Heart right ventricle (tissue), 16 donors: ENCODE data around the gene CADM4. TPM values are rescaled to one million over a fixed set of nuclear protein-coding genes. Genes with fewer than 3 reads are reported as not detected.

Source experiments
- ATAC-seq, 8 donors: fragments of 200-7000 bp; cut with Tn5 transposase; one replicate each; pipeline ENCODE4 v1.9.1; 2020; ENCODE audit warnings: mild to moderate bottlenecking in 8 of 8, moderate library complexity in 8 of 8, moderate number of reproducible peaks in 1 of 8
- DNase-seq, 2 donors: peaks; one replicate each; pipeline ENCODE4 v3.0.0-alpha.2; 2020
- H3K27ac ChIP-seq, 10 donors: fragments of 200-600 bp; sonication (generic) in 2 of 10; one replicate each; pipeline versions ENCODE4 v1.5.0 to v1.8.0; 2020 to 2022; ENCODE audit warnings: mild to moderate bottlenecking in 3 of 10
- H3K27me3 ChIP-seq, 7 donors: fragments of 200-600 bp; one replicate each; pipeline ENCODE4 v1.8.0; 2021 to 2022; ENCODE audit warnings: mild to moderate bottlenecking in 2 of 7
- H3K36me3 ChIP-seq, 9 donors: fragments of 200-600 bp; sonication (generic) in 1 of 9; one replicate each; pipeline versions ENCODE4 v1.5.0 to v1.8.0; 2020 to 2022; ENCODE audit warnings: mild to moderate bottlenecking in 2 of 9
- H3K4me1 ChIP-seq, 9 donors: fragments of 200-600 bp; sonication (generic) in 1 of 9; one replicate each; pipeline versions ENCODE4 v1.5.0 to v1.8.0; 2020 to 2022; ENCODE audit warnings: mild to moderate bottlenecking in 4 of 9
- H3K4me3 ChIP-seq, 10 donors: fragments of 200-600 bp; sonication (generic) in 2 of 10; one replicate each; pipeline versions ENCODE4 v1.5.0 to v1.8.0; 2020 to 2022; ENCODE audit warnings: mild to moderate bottlenecking in 7 of 10, moderate library complexity in 2 of 10
- H3K9me3 ChIP-seq, 11 donors: fragments of 200-600 bp in 10 of 11; sonication (generic) in 2 of 11; one replicate each; pipeline versions ENCODE4 v1.5.0 to v1.8.0; 2013 to 2022; ENCODE audit warnings: mild to moderate bottlenecking in 2 of 11, control low read depth in 1 of 11, moderate library complexity in 1 of 11
- WGBS, 2 donors: extraction: QIAGEN DNeasy Blood & Tissue Kit; methylation state at CpG; one replicate each; pipeline ENCODE4 v1.1.7; 2013; ENCODE audit warnings: inconsistent platforms in 1 of 2; 5-methylcytosine and 5-hydroxymethylcytosine counted together
- intact Hi-C, 10 donors: fragments of 100-400 bp; cut with DNase I; formaldehyde crosslinking; loops; one replicate each; pipeline versions ENCODE4 v1.11.1 to v1.14.2; 2022
- polyA plus RNA-seq, 2 donors: library from polyadenylated mRNA; stranded (reverse); fragments of 200-250 nt; gene quantifications; one replicate each; pipeline ENCODE4 v1.2.3, GENCODE V29; 2013
- total RNA-seq, 10 donors: library from RNA; stranded (reverse); fragmentation: NEBNext Ultra II Directional in 3 of 10; extraction: Animal tissue kit (Norgen Biotek cat#: 25700) in 3 of 10; gene quantifications; one replicate each; pipeline versions ENCODE4 v1.2.1 to v1.2.4, GENCODE V29; 2021 to 2023
- TF ChIP-seq, protein P1 (sequence below), 9 donors: fragments of 200-600 bp; sonication (generic) in 2 of 9; IDR thresholded peaks; one replicate each; pipeline versions ENCODE4 v1.5.0 to v1.8.0; 2021 to 2022; ENCODE audit warnings: antibody characterized with exemption in 9 of 9, mild to moderate bottlenecking in 5 of 9, moderate library complexity in 1 of 9
- donor health status: Arrhythmogenic right ventricular cardiomyopathy.
- donor health status: ischemic (EF 13 %, LVEDD 7.1; RV severe dilation, severe dysfunction).
- donor health status: healthy with polysubstance abuse.
- donor health status: DM: no; HTN: yes; CAD: no.
- donor health status: DM: no; HTN: no; CAD: no.
- donor health status: ischemic (EF 25% LVEDD 6.9; RV normal size, moderate dysfunction).
- donor health status: ischemic (EF 25% LVEDD 5.7; RV mildly dilated, moderate dysfunction).
- donor health status: healthy.
- donor health status: DM: yes; HTN: yes; CAD: no.
- donor health status: Ischemic cardiomyopathy.
- donor health status: ischemic (EF 35%, LVEDD 5.7; RV mildly dilated, moderate dysfunction).
- donor health status: nonischemic (EF 11% LVEDD 7.7; RV severe dilation, severe dysfunction).
- donor health status: DM: yes; HTN: yes; CAD: no.
- donor health status: PGD.
- donor health status: ischemic (EF 29% LVEDD 5.4; RV normal size, mild dysfunction).
- donor health status: nonischemic (EF 23%, LVEDD 6.1; RV moderate dilation, normal function).

The CADM4 gene
- total and polyA plus RNA-seq, 12 donors: 3.0 to 12.3 (median 8.2) TPM

DNA sequence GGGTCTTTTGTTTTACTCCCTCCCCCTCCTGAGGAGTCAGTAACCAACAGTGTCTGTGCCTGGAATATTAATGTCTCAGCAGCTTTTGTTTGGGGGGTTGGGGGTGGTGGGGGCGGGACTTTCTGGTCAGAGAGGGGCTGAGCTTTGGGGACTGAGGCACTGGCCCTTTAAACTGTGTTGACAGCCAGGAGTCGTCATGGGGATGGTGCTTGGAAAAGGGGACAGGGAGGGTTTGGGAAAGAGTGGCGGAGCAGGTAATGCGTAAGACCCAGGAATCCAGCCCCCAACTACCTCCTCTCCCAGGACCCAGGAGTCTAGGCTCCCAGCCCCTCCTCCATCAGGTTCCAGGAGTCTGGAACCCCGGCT, 5.2 kb downstream of the CADM4 start:
- TF ChIP-seq, protein P1, sequence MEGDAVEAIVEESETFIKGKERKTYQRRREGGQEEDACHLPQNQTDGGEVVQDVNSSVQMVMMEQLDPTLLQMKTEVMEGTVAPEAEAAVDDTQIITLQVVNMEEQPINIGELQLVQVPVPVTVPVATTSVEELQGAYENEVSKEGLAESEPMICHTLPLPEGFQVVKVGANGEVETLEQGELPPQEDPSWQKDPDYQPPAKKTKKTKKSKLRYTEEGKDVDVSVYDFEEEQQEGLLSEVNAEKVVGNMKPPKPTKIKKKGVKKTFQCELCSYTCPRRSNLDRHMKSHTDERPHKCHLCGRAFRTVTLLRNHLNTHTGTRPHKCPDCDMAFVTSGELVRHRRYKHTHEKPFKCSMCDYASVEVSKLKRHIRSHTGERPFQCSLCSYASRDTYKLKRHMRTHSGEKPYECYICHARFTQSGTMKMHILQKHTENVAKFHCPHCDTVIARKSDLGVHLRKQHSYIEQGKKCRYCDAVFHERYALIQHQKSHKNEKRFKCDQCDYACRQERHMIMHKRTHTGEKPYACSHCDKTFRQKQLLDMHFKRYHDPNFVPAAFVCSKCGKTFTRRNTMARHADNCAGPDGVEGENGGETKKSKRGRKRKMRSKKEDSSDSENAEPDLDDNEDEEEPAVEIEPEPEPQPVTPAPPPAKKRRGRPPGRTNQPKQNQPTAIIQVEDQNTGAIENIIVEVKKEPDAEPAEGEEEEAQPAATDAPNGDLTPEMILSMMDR (IDR thresholded peaks at IDR 0.05): no peak
- H3K36me3 ChIP-seq: no peaks in the 10 kb centered on the region
- no peak overlapping the region for H3K4me3 ChIP-seq
- 37 to 41% methylated on average over 5 of the region's 5 CpGs for WGBS, 2 donors
- H3K9me3 ChIP-seq: no peaks in the 10 kb centered on the region
- no peak overlapping the region for H3K27ac ChIP-seq
- ATAC-seq: no peak
- DNase-seq: no peak
- no peaks in the 10 kb centered on the region for H3K4me1 ChIP-seq
- H3K27me3 ChIP-seq: peaks cover 0 to 41% (median 0%) of the 10 kb centered on the region in 7 donors
- intact Hi-C loops: no loop called here

DNA sequence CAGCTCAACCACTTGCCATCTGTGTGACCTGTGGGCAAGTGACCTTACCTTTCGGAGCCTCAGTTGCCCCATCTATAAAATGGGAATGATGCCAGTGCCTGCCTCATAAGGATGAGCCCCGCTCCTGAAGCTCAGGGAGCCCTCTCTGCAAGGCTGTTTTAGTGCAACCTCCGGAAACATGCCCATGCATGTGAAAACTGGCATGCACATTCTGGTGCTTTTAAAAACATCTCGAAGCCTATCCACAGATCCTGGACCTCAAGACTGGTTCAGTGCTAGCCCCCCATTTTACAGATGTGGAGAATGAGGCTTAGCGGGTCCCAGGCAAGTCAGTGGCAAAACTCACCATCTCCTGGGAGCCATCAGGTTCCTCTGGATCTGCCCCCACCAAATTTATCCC, 5.6 kb downstream of the CADM4 start:
- Histone ChIP-seq H3K36me3 (no peaks in the 10 kb centered on the region), H3K27ac (no peak overlapping the region), H3K4me1 (no peaks in the 10 kb centered on the region), H3K27me3 (peaks cover 0 to 38% (median 0%) of the 10 kb centered on the region in 7 donors), H3K4me3 (no peak overlapping the region), H3K9me3 (no peaks in the 10 kb centered on the region)
- no peak for ATAC-seq
- DNase-seq: no peak
- intact Hi-C loops: no loop called here
- 85 to 86% methylated on average over 5 of the region's 5 CpGs for WGBS, 2 donors
- TF ChIP-seq, protein P1 (IDR thresholded peaks at IDR 0.05): no peak

DNA sequence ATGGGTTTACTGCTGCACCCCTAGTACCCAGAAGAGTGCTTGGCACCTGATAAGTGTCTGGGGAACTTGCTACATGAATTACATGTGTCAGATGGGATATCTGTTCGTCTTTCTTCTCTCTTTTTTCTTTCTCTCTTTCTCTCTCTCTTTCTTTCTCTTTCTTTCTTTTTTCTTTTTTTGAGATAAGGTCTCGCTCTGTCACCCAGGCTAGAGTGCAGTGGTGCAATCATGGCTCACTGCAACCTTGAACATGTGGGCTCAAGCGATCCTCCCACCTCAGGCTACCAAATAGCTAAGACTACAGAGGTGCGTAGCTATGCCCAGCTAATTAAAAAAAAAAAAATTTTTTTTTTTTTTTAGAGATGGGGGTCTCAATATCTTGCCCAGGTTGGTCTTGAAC, 6.1 kb downstream of the CADM4 start:
- no peak for DNase-seq
- no peaks in the 10 kb centered on the region for H3K36me3 ChIP-seq
- TF ChIP-seq, protein P1 (IDR thresholded peaks at IDR 0.05): no peak
- H3K4me1 ChIP-seq: no peaks in the 10 kb centered on the region
- 83 to 87% methylated on average over 4 of the region's 4 CpGs for WGBS, 2 donors
- ATAC-seq: no peak
- H3K9me3 ChIP-seq: no peaks in the 10 kb centered on the region
- intact Hi-C loops: no loop called here
- H3K4me3 ChIP-seq: no peak overlapping the region
- peaks cover 0 to 32% (median 0%) of the 10 kb centered on the region in 7 donors for H3K27me3 ChIP-seq
- H3K27ac ChIP-seq: no peak overlapping the region

DNA sequence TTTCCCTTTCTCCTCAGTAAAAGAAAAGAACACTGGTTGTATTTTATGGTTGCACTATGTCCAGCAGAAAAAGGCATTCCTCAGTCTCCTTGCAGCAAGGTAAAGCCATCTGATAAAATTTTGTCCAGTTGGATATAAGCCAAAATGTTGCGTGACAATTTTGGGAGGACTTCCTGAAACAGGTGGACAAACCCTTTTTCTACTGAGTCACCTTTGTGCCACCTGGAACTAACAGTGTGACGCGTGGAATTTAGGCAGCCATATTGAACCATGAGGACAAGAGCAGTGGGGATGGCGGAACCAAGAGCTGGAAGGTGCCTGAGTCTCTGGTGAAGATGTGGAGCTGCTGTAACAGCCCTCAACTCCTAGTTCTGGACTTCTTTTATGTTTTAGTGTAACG, 8.2 kb downstream of the CADM4 start:
- no peaks in the 10 kb centered on the region for H3K9me3 ChIP-seq
- TF ChIP-seq, protein P1 (IDR thresholded peaks at IDR 0.05): no peak
- no peaks in the 10 kb centered on the region for H3K4me1 ChIP-seq
- 85 to 87% methylated on average over 5 of the region's 5 CpGs for WGBS, 2 donors
- H3K36me3 ChIP-seq: no peaks in the 10 kb centered on the region
- DNase-seq: no peak
- H3K4me3 ChIP-seq: no peak overlapping the region
- H3K27me3 ChIP-seq: peaks cover 0 to 20% (median 0%) of the 10 kb centered on the region in 7 donors
- no peak for ATAC-seq
- no peak overlapping the region for H3K27ac ChIP-seq
- intact Hi-C loops: no loop called here
